Neural cell (in vitro differentiated cells): ENCODE results near the gene SLC11A2. TPM values are rescaled to one million over a fixed set of nuclear protein-coding genes. Genes with fewer than 3 reads are reported as not detected.

Source experiments
- H2AFZ ChIP-seq: fragments of 200-600, 300-800 bp; sonication (generic), shearing (Covaris generic); 2 replicates; pipeline ENCODE4 v1.6.0; 2014; ENCODE audit warnings: low read depth, mild to moderate bottlenecking, antibody characterized with exemption, low read length, moderate library complexity
- H3F3A ChIP-seq: fragments of 200-600 bp; shearing (Covaris generic); 2 replicates; pipeline ENCODE4 v1.6.1; 2016; ENCODE audit warnings: mild to moderate bottlenecking, moderate library complexity, mixed read lengths, antibody characterized with exemption, low read length; ENCODE audit not compliant: insufficient read depth, poor library complexity, severe bottlenecking
- H3K27ac ChIP-seq: fragments of 200-600, 300-800 bp; sonication (generic), shearing (Covaris generic); 2 replicates; pipeline ENCODE4 v1.5.1; 2014; ENCODE audit warnings: mild to moderate bottlenecking, low read length, moderate library complexity
- H3K27me3 ChIP-seq: fragments of 300-800, 200-600 bp; sonication (generic), shearing (Covaris generic); 2 replicates; pipeline ENCODE4 v1.6.0; 2014; ENCODE audit warnings: mild to moderate bottlenecking, low read depth, low read length, moderate library complexity; ENCODE audit not compliant: insufficient read depth
- H3K36me3 ChIP-seq: fragments of 300-800, 200-600 bp; sonication (generic), shearing (Covaris generic); 2 replicates; pipeline ENCODE4 v1.5.1; 2014; ENCODE audit warnings: mild to moderate bottlenecking, antibody characterized with exemption, low read length, moderate library complexity; ENCODE audit not compliant: insufficient read depth
- H3K4me2 ChIP-seq: fragments of 300-800, 200-600 bp; sonication (generic), shearing (Covaris generic); 2 replicates; pipeline ENCODE4 v1.6.0; 2014; ENCODE audit warnings: mild to moderate bottlenecking, low read length
- H3K4me3 ChIP-seq: fragments of 300-800, 200-600 bp; sonication (generic), shearing (Covaris generic); 2 replicates; pipeline ENCODE4 v1.5.1; 2014; ENCODE audit warnings: mild to moderate bottlenecking, low read length, moderate library complexity
- H3K79me2 ChIP-seq: fragments of 200-600 bp; shearing (Covaris generic); replicated peaks from 2 replicates; pipeline ENCODE4 v1.6.0; 2014; ENCODE audit warnings: mild to moderate bottlenecking, low read length, moderate library complexity; ENCODE audit not compliant: insufficient read depth
- H3K9ac ChIP-seq: fragments of 300-800, 200-600 bp; sonication (generic), shearing (Covaris generic); 2 replicates; pipeline ENCODE4 v1.6.1; 2016; ENCODE audit warnings: mild to moderate bottlenecking, low read length, mixed read lengths
- H3K9me2 ChIP-seq: fragments of 200-600 bp; shearing (Covaris generic); 2 replicates; pipeline ENCODE4 v1.6.1; 2016; ENCODE audit warnings: mild to moderate bottlenecking, low read length, mixed read lengths; ENCODE audit not compliant: insufficient read depth
- H3K9me3 ChIP-seq: fragments of 200-600, 300-800 bp; sonication (generic), shearing (Covaris generic); 2 replicates; pipeline ENCODE4 v1.6.1; 2016; ENCODE audit warnings: mild to moderate bottlenecking, mixed run types, low read length, moderate library complexity, mixed read lengths
- H4K20me1 ChIP-seq: fragments of 200-600 bp; shearing (Covaris generic); 2 replicates; pipeline ENCODE4 v1.6.1; 2016; ENCODE audit warnings: mild to moderate bottlenecking, mixed run types; ENCODE audit not compliant: insufficient read depth
- CTCF ChIP-seq: fragments of 450-650 bp; IDR thresholded peaks from 2 replicates; pipeline ENCODE4 v1.5.1; 2014; ENCODE audit warnings: antibody characterized with exemption, mild to moderate bottlenecking, moderate library complexity; ENCODE audit not compliant: poor library complexity, severe bottlenecking
- EP300 ChIP-seq: fragments of 450-650 bp; conservative IDR thresholded peaks from 2 replicates; pipeline ENCODE4 v1.6.1; 2014; ENCODE audit warnings: antibody characterized with exemption, mild to moderate bottlenecking, moderate library complexity; ENCODE audit not compliant: poor library complexity, severe bottlenecking
- EZH2 ChIP-seq: fragments of 200-600, 300-800 bp; shearing (Covaris generic), sonication (generic); IDR thresholded peaks from 2 replicates; pipeline ENCODE4 v1.6.1; 2014; ENCODE audit warnings: antibody characterized with exemption, low read length, borderline replicate concordance, mild to moderate bottlenecking; ENCODE audit not compliant: insufficient read depth, poor library complexity, severe bottlenecking
- MXI1 ChIP-seq: fragments of 450-650 bp; conservative IDR thresholded peaks from 2 replicates; pipeline ENCODE4 v1.6.1; 2014; ENCODE audit warnings: antibody characterized with exemption, mild to moderate bottlenecking; ENCODE audit not compliant: poor library complexity, severe bottlenecking
- POLR2AphosphoS5 ChIP-seq: IDR thresholded peaks from 2 replicates; pipeline ENCODE4 v1.6.1; 2012
- REST ChIP-seq: IDR thresholded peaks from 2 replicates; pipeline ENCODE4 v1.6.1; 2012; ENCODE audit warnings: borderline replicate concordance
- SMC3 ChIP-seq: fragments of 450-650 bp; conservative IDR thresholded peaks from 2 replicates; pipeline ENCODE4 v1.6.1; 2014; ENCODE audit warnings: antibody characterized with exemption, mild to moderate bottlenecking, moderate library complexity; ENCODE audit not compliant: poor library complexity
- TAF1 ChIP-seq: IDR thresholded peaks from 2 replicates; pipeline ENCODE4 v1.6.1; 2012; ENCODE audit warnings: low read depth
- polyA minus RNA-seq: library from RNA; depleted of rRNA, polyadenylated mRNA; stranded (reverse); fragments of >200 nt; gene quantifications from 2 replicates; pipeline ENCODE4 v1.2.3, GENCODE V29; 2014
- polyA plus RNA-seq: library from polyadenylated mRNA; depleted of rRNA; stranded (reverse); fragments of >200 nt; gene quantifications from 2 replicates; pipeline ENCODE4 v1.2.3, GENCODE V29; 2014

SLC11A2 gene
- polyA plus RNA-seq (62.3 and 69.5 TPM in 2 replicates), polyA minus RNA-seq (56.8 and 58.7 TPM in 2 replicates)

GRCh38 chr12:51025836-51026638, at the start of gene SLC11A2:
Gene SLC11A2, minus strand, starts transcription at chr12:51026384. Its CDS starts 15,656 bp downstream, at chr12:51010728.
- H2AFZ ChIP-seq = peak within 1 kb of the TSS; percentile 69

More at GRCh38 chr12:51025836-51026638, at the start of gene SLC11A2:
- Histone ChIP-seq H3K9me3 (no peaks in the 10 kb centered on the region), H3F3A (no peaks in the 10 kb centered on the region), H3K79me2 (peaks cover 38% of the 10 kb centered on the region), H3K27me3 (no peaks in the 10 kb centered on the region), H4K20me1 (no peaks in the 10 kb centered on the region), H3K9ac (peak within 1 kb of the TSS; percentile 89), H3K36me3 (no peaks in the 10 kb centered on the region), H3K27ac (peak within 1 kb of the TSS; percentile 80), H3K4me2 (peak within 1 kb of the TSS; percentile 72), H3K9me2 (no peaks in the 10 kb centered on the region), H3K4me3 (peak within 1 kb of the TSS; percentile 86)
- TF ChIP-seq REST (peak; percentile 40), EP300 (peak; percentile 30), POLR2AphosphoS5 (peak; percentile 74), EZH2 (no peak), SMC3 (no peak), MXI1 (peak; percentile 61), TAF1 (peak; percentile 53), CTCF (peak; percentile 19)
